ENCODE data around the gene FDXR.

DNA sequence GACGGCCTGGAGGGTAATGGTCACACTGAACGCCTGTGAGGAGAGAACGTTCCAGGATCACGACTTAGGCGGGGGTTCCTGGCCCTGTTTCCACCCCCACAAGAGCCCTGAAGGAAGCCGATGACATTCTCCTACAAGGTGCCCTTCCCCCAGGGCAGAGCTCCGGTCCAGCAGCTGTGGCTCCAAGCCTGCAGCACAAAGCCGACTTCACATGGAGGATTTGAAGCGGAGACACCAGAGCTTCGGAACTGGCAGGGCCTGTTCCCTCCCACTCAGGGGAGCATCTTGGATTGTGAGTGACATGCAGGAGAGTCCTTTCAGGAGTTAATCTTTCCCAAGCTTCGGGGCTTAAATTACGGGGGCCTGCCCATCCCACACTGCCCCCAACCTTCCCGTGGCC is 15.7 kb upstream of the FDXR start:
- TF ChIP-seq POLR2AphosphoS5 (IDR thresholded peaks at IDR 0.05; ENCODE audit: borderline replicate concordance, low read depth, low read length) (no peak), EZH2 (IDR thresholded peaks at IDR 0.05) (no peak)
